ENCODE measurements around the gene CALML6. TPM values are rescaled to one million over a fixed set of nuclear protein-coding genes. Genes with fewer than 3 reads are reported as not detected.
"Not testable (repeated sequence)": the region's sequence is repeated elsewhere in the genome, so short reads cannot be mapped to it uniquely, and the experiment has no call there.

CALML6 gene
- total and polyA plus RNA-seq, 9 donors, result 132 to 277 (median 199) TPM

- WGBS (ENCODE audit: insufficient coverage), result 83% methylated on average over 1 of the region's 11 CpGs
- Histone ChIP-seq H3K9me3 (replicated peaks; ENCODE audit: control insufficient read depth, low read depth, low read length) (no peaks in the 10 kb centered on the region), H3K4me3 (ENCODE audit: low read length) (no peak overlapping the region), H3K4me1 (ENCODE audit: control insufficient read depth, insufficient read depth, low read length) (peaks cover 17% of the 10 kb centered on the region), H3K27me3 (ENCODE audit: control insufficient read depth, insufficient read depth, low read length) (no peaks in the 10 kb centered on the region), H3K36me3 (ENCODE audit: control insufficient read depth, insufficient read depth, low read length) (peaks cover 44% of the 10 kb centered on the region), H3K27ac (ENCODE audit: low read length) (no peak overlapping the region)
- no peak for DNase-seq
These were observed 38.6 kb upstream of the CALML6 start for GRCh38 chr1:1876335-1876930.

GRCh38 chr1:1877865-1878436, 37.1 kb upstream of the CALML6 start:
- 71% methylated on average over 4 of the region's 5 CpGs for WGBS (ENCODE audit: insufficient coverage)
- peaks cover 34% of the 10 kb centered on the region for H3K36me3 ChIP-seq (ENCODE audit: control insufficient read depth, insufficient read depth, low read length)

GRCh38 chr1:1879942-1880341, 35.1 kb upstream of the CALML6 start:
- no CpG with 5 or more reads among the region's 5 CpGs for WGBS (ENCODE audit: insufficient coverage)
- DNase-seq, result no peak
- H3K27ac ChIP-seq (ENCODE audit: low read length), result no peak overlapping the region
- H3K4me1 ChIP-seq (ENCODE audit: control insufficient read depth, insufficient read depth, low read length), result peaks cover 15% of the 10 kb centered on the region
- H3K9me3 ChIP-seq (replicated peaks; ENCODE audit: control insufficient read depth, low read depth, low read length), result no peaks in the 10 kb centered on the region
- H3K27me3 ChIP-seq (ENCODE audit: control insufficient read depth, insufficient read depth, low read length), result no peaks in the 10 kb centered on the region
- H3K36me3 ChIP-seq (ENCODE audit: control insufficient read depth, insufficient read depth, low read length), result peaks cover 26% of the 10 kb centered on the region
- H3K4me3 ChIP-seq (ENCODE audit: low read length), result no peak overlapping the region

More at GRCh38 chr1:1877865-1878436, 37.1 kb upstream of the CALML6 start:
- H3K9me3 ChIP-seq (replicated peaks; ENCODE audit: control insufficient read depth, low read depth, low read length), result no peaks in the 10 kb centered on the region
- H3K4me3 ChIP-seq (ENCODE audit: low read length), result no peak overlapping the region
- H3K27ac ChIP-seq (ENCODE audit: low read length), result no peak overlapping the region
- H3K27me3 ChIP-seq (ENCODE audit: control insufficient read depth, insufficient read depth, low read length), result no peaks in the 10 kb centered on the region
- peaks cover 23% of the 10 kb centered on the region for H3K4me1 ChIP-seq (ENCODE audit: control insufficient read depth, insufficient read depth, low read length)
- DNase-seq, result no peak

- Histone ChIP-seq H3K27me3 (ENCODE audit: control insufficient read depth, insufficient read depth, low read length) (no peaks in the 10 kb centered on the region), H3K36me3 (ENCODE audit: control insufficient read depth, insufficient read depth, low read length) (peaks cover 18% of the 10 kb centered on the region), H3K9me3 (replicated peaks; ENCODE audit: control insufficient read depth, low read depth, low read length) (no peaks in the 10 kb centered on the region), H3K4me3 (ENCODE audit: low read length) (no peak overlapping the region), H3K27ac (ENCODE audit: low read length) (no peak overlapping the region), H3K4me1 (ENCODE audit: control insufficient read depth, insufficient read depth, low read length) (peaks cover 15% of the 10 kb centered on the region)
- 61% methylated on average over 8 of the region's 13 CpGs for WGBS (ENCODE audit: insufficient coverage)
- DNase-seq, result no peak
These were observed 34.3 kb upstream of the CALML6 start for GRCh38 chr1:1880617-1881312.

GRCh38 chr1:1881727-1882126, 33.3 kb upstream of the CALML6 start:
- Histone ChIP-seq H3K36me3 (ENCODE audit: control insufficient read depth, insufficient read depth, low read length) (peaks cover 8% of the 10 kb centered on the region), H3K27ac (ENCODE audit: low read length) (no peak overlapping the region), H3K9me3 (replicated peaks; ENCODE audit: control insufficient read depth, low read depth, low read length) (no peaks in the 10 kb centered on the region), H3K27me3 (ENCODE audit: control insufficient read depth, insufficient read depth, low read length) (no peaks in the 10 kb centered on the region), H3K4me3 (ENCODE audit: low read length) (no peak overlapping the region), H3K4me1 (ENCODE audit: control insufficient read depth, insufficient read depth, low read length) (peaks cover 15% of the 10 kb centered on the region)
- WGBS (ENCODE audit: insufficient coverage), result 82% methylated on average over 3 of the region's 6 CpGs
- no peak for DNase-seq

GRCh38 chr1:1883092-1883873, 31.8 kb upstream of the CALML6 start:
- H3K36me3 ChIP-seq (ENCODE audit: control insufficient read depth, insufficient read depth, low read length), result peaks cover 8% of the 10 kb centered on the region
- H3K27ac ChIP-seq (ENCODE audit: low read length), result no peak overlapping the region
- no peaks in the 10 kb centered on the region for H3K27me3 ChIP-seq (ENCODE audit: control insufficient read depth, insufficient read depth, low read length)
- no CpG with 5 or more reads among the region's 4 CpGs for WGBS (ENCODE audit: insufficient coverage)
- no peak for DNase-seq
- no peak overlapping the region for H3K4me3 ChIP-seq (ENCODE audit: low read length)
- H3K4me1 ChIP-seq (ENCODE audit: control insufficient read depth, insufficient read depth, low read length), result peaks cover 17% of the 10 kb centered on the region
- no peaks in the 10 kb centered on the region for H3K9me3 ChIP-seq (replicated peaks; ENCODE audit: control insufficient read depth, low read depth, low read length)

- DNase-seq; H3K4me3 ChIP-seq (ENCODE audit: low read length); H3K27me3 ChIP-seq (ENCODE audit: control insufficient read depth, insufficient read depth, low read length); H3K36me3 ChIP-seq (ENCODE audit: control insufficient read depth, insufficient read depth, low read length); H3K27ac ChIP-seq (ENCODE audit: low read length); H3K9me3 ChIP-seq (replicated peaks; ENCODE audit: control insufficient read depth, low read depth, low read length): not testable (repeated sequence)
- 78% methylated on average over 5 of the region's 11 CpGs for WGBS (ENCODE audit: insufficient coverage)
- peaks cover 19% of the 10 kb centered on the region for H3K4me1 ChIP-seq (ENCODE audit: control insufficient read depth, insufficient read depth, low read length)
These were observed 31.2 kb upstream of the CALML6 start for GRCh38 chr1:1883890-1884289.

- H3K27me3 ChIP-seq (ENCODE audit: control insufficient read depth, insufficient read depth, low read length), result no peaks in the 10 kb centered on the region
- H3K4me3 ChIP-seq (ENCODE audit: low read length), result peak overlapping the region; percentile 82
- peaks cover 3% of the 10 kb centered on the region for H3K36me3 ChIP-seq (ENCODE audit: control insufficient read depth, insufficient read depth, low read length)
- no peak for DNase-seq
- peaks cover 34% of the 10 kb centered on the region for H3K4me1 ChIP-seq (ENCODE audit: control insufficient read depth, insufficient read depth, low read length)
- 7% methylated on average over 4 of the region's 9 CpGs for WGBS (ENCODE audit: insufficient coverage)
- peak overlapping the region; percentile 89 for H3K27ac ChIP-seq (ENCODE audit: low read length)
- H3K9me3 ChIP-seq (replicated peaks; ENCODE audit: control insufficient read depth, low read depth, low read length), result no peaks in the 10 kb centered on the region
These were observed 25.8 kb upstream of the CALML6 start for GRCh38 chr1:1889090-1889750.

- Histone ChIP-seq H3K4me1 (ENCODE audit: control insufficient read depth, insufficient read depth, low read length) (peaks cover 42% of the 10 kb centered on the region), H3K27ac (ENCODE audit: low read length) (peak overlapping the region; percentile 89), H3K4me3 (ENCODE audit: low read length) (peak overlapping the region; percentile 82), H3K9me3 (replicated peaks; ENCODE audit: control insufficient read depth, low read depth, low read length) (no peaks in the 10 kb centered on the region), H3K27me3 (ENCODE audit: control insufficient read depth, insufficient read depth, low read length) (no peaks in the 10 kb centered on the region), H3K36me3 (ENCODE audit: control insufficient read depth, insufficient read depth, low read length) (peaks cover 3% of the 10 kb centered on the region)
- peak; percentile 66 for DNase-seq
- under 1% methylated on average over 88 of the region's 88 CpGs for WGBS (ENCODE audit: insufficient coverage)
These were observed 25.1 kb upstream of the CALML6 start for GRCh38 chr1:1889847-1890505.
